ENCODE data around the gene BOLA2B. TPM values are rescaled to one million over a fixed set of nuclear protein-coding genes. Genes with fewer than 3 reads are reported as not detected.

The BOLA2B gene
- total RNA-seq, 1 donor from 2014 or later = 538 TPM

GRCh38 chr16:30187971-30188561, 5.4 kb downstream of the BOLA2B start:
- TF ChIP-seq CTCF (conservative IDR thresholded peaks at IDR 0.05; ENCODE audit: low read depth, low read length) = no peak
- no peak overlapping the region for H3K4me3 ChIP-seq (ENCODE audit: low read depth, low read length)
- no peak for DNase-seq (ENCODE audit: low read depth)

DNA sequence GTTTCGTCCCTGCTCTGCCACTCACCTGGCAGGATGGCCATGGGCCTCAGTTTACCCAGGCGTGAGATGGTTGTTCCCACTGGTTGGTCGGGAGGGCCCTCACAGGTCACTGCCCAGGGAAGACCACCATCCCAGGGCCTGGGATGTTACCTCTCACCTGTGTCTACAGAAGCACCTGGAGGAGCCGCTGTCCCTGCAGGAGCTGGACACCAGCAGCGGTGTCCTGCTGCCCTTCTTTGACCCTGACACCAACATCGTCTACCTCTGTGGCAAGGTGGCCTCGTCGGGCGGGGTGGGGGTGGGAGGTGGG, 6.0 kb downstream of the BOLA2B start:
- H3K4me3 ChIP-seq (ENCODE audit: low read depth, low read length) = no peak overlapping the region
- TF ChIP-seq CTCF (conservative IDR thresholded peaks at IDR 0.05; ENCODE audit: low read depth, low read length) = no peak
- DNase-seq (ENCODE audit: low read depth) = no peak

GRCh38 chr16:30186782-30187555, 6.5 kb downstream of the BOLA2B start:
- H3K4me3 ChIP-seq (ENCODE audit: low read depth, low read length) = no peak overlapping the region
- peak; percentile 63 for TF ChIP-seq CTCF (conservative IDR thresholded peaks at IDR 0.05; ENCODE audit: low read depth, low read length)
- DNase-seq (ENCODE audit: low read depth) = no peak

DNA sequence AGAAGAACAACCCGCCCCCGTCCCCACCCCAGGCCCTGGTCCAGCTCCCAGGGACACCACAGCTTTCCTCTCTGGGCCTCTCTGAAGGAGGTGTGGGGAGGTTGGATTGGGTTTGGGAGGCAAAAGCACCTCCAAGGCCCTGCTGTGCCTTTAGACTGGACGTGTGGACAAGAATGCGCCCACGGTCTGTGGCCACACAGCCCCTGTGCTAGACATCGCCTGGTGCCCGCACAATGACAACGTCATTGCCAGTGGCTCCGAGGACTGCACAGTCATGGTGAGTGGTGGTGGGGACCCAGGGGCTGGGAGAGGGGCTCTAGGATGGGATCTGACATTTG, 7.1 kb downstream of the BOLA2B start:
- no peak for TF ChIP-seq CTCF (conservative IDR thresholded peaks at IDR 0.05; ENCODE audit: low read depth, low read length)
- H3K4me3 ChIP-seq (ENCODE audit: low read depth, low read length) = no peak overlapping the region
- no peak for DNase-seq (ENCODE audit: low read depth)

DNA sequence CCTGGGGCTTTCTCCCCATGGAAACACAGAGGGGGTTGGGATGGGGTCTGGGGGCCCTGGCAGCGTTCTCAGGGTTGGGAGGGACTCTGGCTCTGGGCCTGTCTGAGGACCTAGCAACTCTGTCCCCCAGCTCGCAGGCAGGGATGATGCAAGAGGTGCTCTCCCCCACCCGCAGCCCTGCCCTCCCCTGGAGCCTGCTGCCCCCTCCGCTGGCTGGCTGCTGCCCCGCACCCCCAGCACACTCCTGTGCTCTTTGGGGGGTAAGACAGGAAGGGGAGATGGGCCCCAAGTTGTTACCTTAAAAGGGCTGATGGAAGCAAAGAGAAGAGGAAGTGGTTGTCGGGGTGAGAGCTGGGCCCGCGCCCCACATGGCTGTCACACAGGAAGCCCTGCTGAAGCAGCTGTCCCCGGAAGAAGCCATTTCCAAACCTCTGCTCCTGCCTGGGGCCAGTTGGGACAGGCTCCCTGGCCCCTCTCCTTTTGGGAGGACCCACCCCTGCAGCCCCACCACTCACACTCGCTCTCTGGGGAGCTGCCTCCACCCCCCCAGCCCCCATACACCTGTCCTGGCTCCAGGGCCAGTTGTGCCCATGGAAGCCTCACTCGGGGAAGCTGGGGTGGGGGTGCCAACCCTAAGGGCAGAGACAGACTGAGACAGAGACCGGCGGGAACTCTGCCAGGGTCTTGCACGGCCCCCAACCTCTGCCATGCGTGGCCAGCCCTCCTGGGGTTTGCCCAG, 7.6 kb downstream of the BOLA2B start:
- no peak for DNase-seq (ENCODE audit: low read depth)
- no peak for TF ChIP-seq CTCF (conservative IDR thresholded peaks at IDR 0.05; ENCODE audit: low read depth, low read length)
- H3K4me3 ChIP-seq (ENCODE audit: low read depth, low read length) = no peak overlapping the region

DNA sequence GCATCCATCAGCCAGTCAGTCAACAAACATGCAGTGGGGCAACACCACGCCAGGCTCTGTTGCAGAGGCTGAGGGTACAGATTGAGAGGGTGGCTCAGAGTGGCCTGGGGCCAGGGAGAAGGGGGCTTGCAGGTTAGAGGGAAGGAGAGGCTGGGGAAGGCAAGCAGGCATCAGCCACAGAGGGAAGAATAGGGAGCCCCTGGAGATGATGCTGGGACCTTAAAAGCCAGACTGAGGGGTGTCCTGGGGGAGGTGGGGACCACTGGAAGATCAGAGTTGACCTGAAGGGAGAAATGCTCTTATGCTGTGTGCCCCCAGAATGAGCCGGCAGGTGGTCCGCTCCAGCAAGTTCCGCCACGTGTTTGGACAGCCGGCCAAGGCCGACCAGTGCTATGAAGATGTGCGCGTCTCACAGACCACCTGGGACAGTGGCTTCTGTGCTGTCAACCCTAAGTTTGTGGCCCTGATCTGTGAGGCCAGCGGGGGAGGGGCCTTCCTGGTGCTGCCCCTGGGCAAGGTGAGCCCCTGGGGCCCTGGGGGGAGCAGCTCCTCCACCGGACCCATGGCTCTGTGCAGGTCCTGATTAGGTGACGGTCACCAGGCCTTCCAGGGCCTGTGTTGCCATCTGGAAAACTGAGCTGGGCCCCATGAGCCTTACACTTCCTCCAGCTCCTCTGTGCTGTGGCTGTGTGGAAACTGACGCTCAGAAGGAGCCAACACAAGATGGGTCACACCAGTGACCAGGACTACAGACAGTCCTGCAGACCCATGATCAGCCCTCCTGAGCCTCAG, 8.4 kb downstream of the BOLA2B start:
- no peak for TF ChIP-seq CTCF (conservative IDR thresholded peaks at IDR 0.05; ENCODE audit: low read depth, low read length)
- H3K4me3 ChIP-seq (ENCODE audit: low read depth, low read length) = no peak overlapping the region
- DNase-seq (ENCODE audit: low read depth) = no peak
